Kidney (tissue), 14 donors: ENCODE data around the gene WWOX. TPM values are rescaled to one million over a fixed set of nuclear protein-coding genes. Genes with fewer than 3 reads are reported as not detected.

Experiments
- DNase-seq, 5 donors: peaks; one replicate each; pipeline ENCODE4 v3.0.0-alpha.2; 2013 to 2020
- FAIRE-seq: peaks from 2 replicates; lab custom pipeline; 2012; peaks lifted over from hg19 to GRCh38; lab: Jason Lieb, UNC
- H3K27ac ChIP-seq, 2 donors: one replicate each; pipeline ENCODE4 v1.7.0; 2013; ENCODE audit warnings: low read depth in 2 of 2, low read length in 2 of 2, inconsistent platforms in 1 of 2
- H3K27me3 ChIP-seq: one replicate; pipeline ENCODE4 v1.7.1; 2013; ENCODE audit warnings: low read length, inconsistent platforms; ENCODE audit not compliant: control insufficient read depth, insufficient read depth
- H3K36me3 ChIP-seq, 3 donors: one replicate each; pipeline versions ENCODE4 v1.7.0 to v1.7.1; 2013; ENCODE audit warnings: low read length in 3 of 3, control low read depth in 1 of 3, inconsistent platforms in 1 of 3; ENCODE audit not compliant: insufficient read depth in 3 of 3, control insufficient read depth in 2 of 3
- H3K4me1 ChIP-seq, 3 donors: one replicate each; pipeline versions ENCODE4 v1.7.0 to v1.7.1; 2013; ENCODE audit warnings: low read length in 3 of 3, inconsistent platforms in 1 of 3, low read depth in 1 of 3; ENCODE audit not compliant: control insufficient read depth in 2 of 3, insufficient read depth in 2 of 3
- H3K4me3 ChIP-seq, 3 donors: one replicate each; pipeline versions ENCODE4 v1.7.0 to v1.8.1; 2013; ENCODE audit warnings: low read length in 3 of 3, control low read depth in 1 of 3, inconsistent platforms in 1 of 3
- H3K9ac ChIP-seq, 3 donors: one replicate each; pipeline versions ENCODE4 v1.7.0 to v1.7.1; 2013; ENCODE audit warnings: low read length in 3 of 3, control low read depth in 1 of 3, inconsistent platforms in 1 of 3
- H3K9me3 ChIP-seq, 3 donors: one replicate each; pipeline versions ENCODE4 v1.7.0 to v1.7.1; 2013; ENCODE audit warnings: low read length in 3 of 3, control low read depth in 1 of 3, inconsistent platforms in 1 of 3; ENCODE audit not compliant: control insufficient read depth in 2 of 3, insufficient read depth in 1 of 3
- CTCF ChIP-seq: IDR thresholded peaks from 3 replicates; pipeline ENCODE4 v1.5.1; 2012; ENCODE audit warnings: mild to moderate bottlenecking, moderate library complexity, borderline replicate concordance; ENCODE audit not compliant: insufficient read depth; ENCODE audit errors: extremely low read depth
- intact Hi-C: fragments of 100-400 bp; cut with DNase I; formaldehyde crosslinking; loops from one replicate; pipeline ENCODE4 v1.11.1; 2022
- polyA plus RNA-seq: library from polyadenylated mRNA; stranded (reverse); fragments of 350-450 nt; fragmentation: Illumina TruSeq; extraction: RNeasy Lipid Tissue Mini Kit (QIAGEN cat#74804); gene quantifications from one replicate; pipeline ENCODE4 v1.2.3, GENCODE V29; 2014; ENCODE audit warnings: low read depth, low replicate concordance; ENCODE audit not compliant: insufficient read depth
- total RNA-seq: library from RNA; stranded (reverse); fragmentation: NEBNext Ultra II Directional; extraction: Animal tissue kit (Norgen Biotek cat#: 25700); gene quantifications from one replicate; pipeline ENCODE4 v1.2.1, GENCODE V29; 2021
- donor health status: control.
- donor health status: control.
- donor health status: control.
- donor health status: control.
- donor health status: control.
- donor health status: DM: yes; HTN: yes; CAD: no.
- donor health status: Normal renal cell carcinoma (clear cell type).

WWOX gene
- total and polyA plus RNA-seq, 2 donors from 2014 or later, result 22.5 to 30.3 TPM

GRCh38 chr16:78654929-78655328 is 555.5 kb downstream of the WWOX start:
- no peaks in the 10 kb centered on the region for H3K36me3 ChIP-seq
- TF ChIP-seq CTCF, result no peak
- no peaks in the 10 kb centered on the region for H3K27me3 ChIP-seq
- no peak for FAIRE-seq
- no peak for DNase-seq
- peaks cover 3 to 12% (median 9%) of the 10 kb centered on the region in 3 donors for H3K4me1 ChIP-seq
- intact Hi-C loops, result no loop called here
- H3K27ac ChIP-seq, result no peak overlapping the region
- H3K9me3 ChIP-seq, result no peaks in the 10 kb centered on the region
- H3K9ac ChIP-seq, result no peak overlapping the region
- no peak overlapping the region for H3K4me3 ChIP-seq

- H3K27me3 ChIP-seq, result no peaks in the 10 kb centered on the region
- H3K9ac ChIP-seq, result no peak overlapping the region
- no peak for TF ChIP-seq CTCF
- DNase-seq, result no peak
- intact Hi-C loops, result no loop called here
- no peaks in the 10 kb centered on the region for H3K9me3 ChIP-seq
- peaks cover 3 to 12% (median 9%) of the 10 kb centered on the region in 3 donors for H3K4me1 ChIP-seq
- no peaks in the 10 kb centered on the region for H3K36me3 ChIP-seq
- no peak overlapping the region for H3K4me3 ChIP-seq
- FAIRE-seq, result no peak
- no peak overlapping the region for H3K27ac ChIP-seq
Measured at GRCh38 chr16:78655331-78656113, 556.1 kb downstream of the WWOX start.

- peaks cover 3 to 12% (median 9%) of the 10 kb centered on the region in 3 donors for H3K4me1 ChIP-seq
- no peak overlapping the region for H3K9ac ChIP-seq
- no peak overlapping the region for H3K4me3 ChIP-seq
- FAIRE-seq (no peak), DNase-seq (no peak)
- intact Hi-C loops, result no loop called here
- H3K9me3 ChIP-seq, result no peaks in the 10 kb centered on the region
- no peak for TF ChIP-seq CTCF
- no peaks in the 10 kb centered on the region for H3K36me3 ChIP-seq
- no peaks in the 10 kb centered on the region for H3K27me3 ChIP-seq
- no peak overlapping the region for H3K27ac ChIP-seq
Measured at GRCh38 chr16:78656887-78657286, 557.4 kb downstream of the WWOX start.

GRCh38 chr16:78659216-78659615 is 559.8 kb downstream of the WWOX start:
- TF ChIP-seq CTCF, result no peak
- Histone ChIP-seq H3K36me3 (no peaks in the 10 kb centered on the region), H3K27ac (no peak overlapping the region), H3K27me3 (no peaks in the 10 kb centered on the region), H3K9me3 (no peaks in the 10 kb centered on the region), H3K9ac (no peak overlapping the region), H3K4me1 (peaks cover 3 to 12% (median 9%) of the 10 kb centered on the region in 3 donors), H3K4me3 (no peak overlapping the region)
- DNase-seq, result no peak
- intact Hi-C loops, result no loop called here
- FAIRE-seq, result no peak
